Thyroid gland (tissue), 4 donors: ENCODE results near the gene ASCC2. TPM values are rescaled to one million over a fixed set of nuclear protein-coding genes. Genes with fewer than 3 reads are reported as not detected.

Experiments
- DNase-seq, 2 donors: peaks; one replicate each; pipeline ENCODE4 v3.0.0-alpha.2; 2019
- H3K27ac ChIP-seq, 3 donors: fragments of 200-600 bp; sonication (generic); 1 replicate in 2 of 3; 2 replicates in 1 of 3; pipeline ENCODE4 v1.5.1; 2016 to 2019; ENCODE audit warnings: mild to moderate bottlenecking in 1 of 3, moderate library complexity in 1 of 3
- H3K27me3 ChIP-seq: fragments of 200-600 bp; sonication (generic); one replicate; pipeline ENCODE4 v1.5.1; 2019
- H3K36me3 ChIP-seq, 2 donors: fragments of 200-600 bp; sonication (generic); one replicate each; pipeline ENCODE4 v1.5.1; 2016 to 2019
- H3K4me1 ChIP-seq, 2 donors: fragments of 200-600 bp; sonication (generic); one replicate each; pipeline ENCODE4 v1.5.1; 2017 to 2019
- H3K4me3 ChIP-seq, 3 donors: fragments of 200-600 bp; sonication (generic); replicated peaks in 1 of 3; 1 replicate in 2 of 3; 2 replicates in 1 of 3; pipeline ENCODE4 v1.5.1; 2016; ENCODE audit warnings: mild to moderate bottlenecking in 1 of 3
- H3K9me3 ChIP-seq: fragments of 200-600 bp; sonication (generic); one replicate; pipeline ENCODE4 v1.5.1; 2017
- CTCF ChIP-seq, 6 experiments: fragments of 200-600 bp in 3 of 6; fragments of 450-650 bp in 3 of 6; sonication (generic) in 3 of 6; IDR thresholded peaks; one replicate each; pipeline ENCODE4 v1.5.1; 2016 to 2019; ENCODE audit warnings: antibody characterized with exemption in 6 of 6, mild to moderate bottlenecking in 2 of 6, inconsistent platforms in 1 of 6, moderate library complexity in 1 of 6
- POLR2A ChIP-seq, 2 donors: fragments of 450-650 bp; IDR thresholded peaks; one replicate each; pipeline ENCODE4 v1.6.1; 2017; ENCODE audit warnings: antibody characterized with exemption in 2 of 2, mild to moderate bottlenecking in 2 of 2, moderate library complexity in 1 of 2
- WGBS, 2 donors: methylation state at CpG; one replicate each; pipeline ENCODE4 v1.1.5; 2017; 5-methylcytosine and 5-hydroxymethylcytosine counted together
- intact Hi-C: fragments of 100-400 bp; cut with DNase I; formaldehyde crosslinking; loops from one replicate; pipeline ENCODE4 v1.15.1; 2023
- total RNA-seq, 4 donors: library from RNA; depleted of rRNA; stranded (reverse); fragments of >200 nt; gene quantifications; one replicate each; pipeline ENCODE4 v1.2.3, GENCODE V29; 2016

ASCC2 gene
- total RNA-seq, 4 donors from 2014 or later: 47.6 to 66.8 (median 51.3) TPM

- no peak for DNase-seq
- H3K27me3 ChIP-seq: no peaks in the 10 kb centered on the region
- H3K9me3 ChIP-seq: no peaks in the 10 kb centered on the region
- intact Hi-C loops: no loop called here
- peaks cover 0 to 16% of the 10 kb centered on the region in 2 donors for H3K36me3 ChIP-seq
- H3K4me3 ChIP-seq: no peak overlapping the region
- WGBS, 2 donors: 83 to 96% methylated on average over 3 to 8 of the region's 9 CpGs
- TF ChIP-seq CTCF (IDR thresholded peaks at IDR 0.05) (no peak), POLR2A (IDR thresholded peaks at IDR 0.05) (no peak)
- no peak overlapping the region for H3K27ac ChIP-seq
- H3K4me1 ChIP-seq: peaks cover 0 to 8% of the 10 kb centered on the region in 2 donors
Observed at GRCh38 chr22:29748248-29748893, 89.7 kb downstream of the ASCC2 start.

GRCh38 chr22:29747832-29748231 is 90.2 kb downstream of the ASCC2 start:
- TF ChIP-seq CTCF (IDR thresholded peaks at IDR 0.05) (no peak), POLR2A (IDR thresholded peaks at IDR 0.05) (no peak)
- H3K36me3 ChIP-seq: peaks cover 0 to 16% of the 10 kb centered on the region in 2 donors
- no peak overlapping the region for H3K4me3 ChIP-seq
- intact Hi-C loops: no loop called here
- no peaks in the 10 kb centered on the region for H3K27me3 ChIP-seq
- peaks cover 0 to 8% of the 10 kb centered on the region in 2 donors for H3K4me1 ChIP-seq
- no peak overlapping the region for H3K27ac ChIP-seq
- WGBS, 2 donors: 93 to 94% methylated on average over 7 of the region's 7 CpGs
- no peak for DNase-seq
- no peaks in the 10 kb centered on the region for H3K9me3 ChIP-seq

GRCh38 chr22:29744902-29745301 is 93.2 kb downstream of the ASCC2 start:
- Histone ChIP-seq H3K4me1 (peaks cover 0 to 8% of the 10 kb centered on the region in 2 donors), H3K4me3 (no peak overlapping the region), H3K27me3 (no peaks in the 10 kb centered on the region), H3K27ac (peak overlapping the region in 1 of 3 donors; percentile 30), H3K36me3 (peaks cover 0 to 19% of the 10 kb centered on the region in 2 donors), H3K9me3 (no peaks in the 10 kb centered on the region)
- DNase-seq: peak; percentile 96 to 98
- TF ChIP-seq CTCF (IDR thresholded peaks at IDR 0.05): no peak
- no peak for TF ChIP-seq POLR2A (IDR thresholded peaks at IDR 0.05)
- intact Hi-C loops: no loop called here
- 15 to 22% methylated on average over 8 of the region's 8 CpGs for WGBS, 2 donors

- Histone ChIP-seq H3K36me3 (peaks cover 0 to 12% of the 10 kb centered on the region in 2 donors), H3K9me3 (no peaks in the 10 kb centered on the region), H3K4me1 (peaks cover 0 to 13% of the 10 kb centered on the region in 2 donors), H3K4me3 (no peak overlapping the region), H3K27me3 (no peaks in the 10 kb centered on the region), H3K27ac (no peak overlapping the region)
- 81 to 88% methylated on average over 13 of the region's 13 CpGs for WGBS, 2 donors
- TF ChIP-seq CTCF (IDR thresholded peaks at IDR 0.05): no peak
- TF ChIP-seq POLR2A (IDR thresholded peaks at IDR 0.05): no peak
- no peak for DNase-seq
- intact Hi-C loops: no loop called here
Observed at GRCh38 chr22:29742326-29742725, 95.7 kb downstream of the ASCC2 start.

- intact Hi-C loops: no loop called here
- Histone ChIP-seq H3K36me3 (peaks cover 0 to 8% of the 10 kb centered on the region in 2 donors), H3K9me3 (no peaks in the 10 kb centered on the region), H3K4me3 (no peak overlapping the region), H3K27ac (no peak overlapping the region), H3K4me1 (peaks cover 0 to 13% of the 10 kb centered on the region in 2 donors), H3K27me3 (no peaks in the 10 kb centered on the region)
- WGBS, 2 donors: 83 to 95% methylated on average over 2 of the region's 2 CpGs
- DNase-seq: no peak
- no peak for TF ChIP-seq POLR2A (IDR thresholded peaks at IDR 0.05)
- TF ChIP-seq CTCF (IDR thresholded peaks at IDR 0.05): no peak
Observed at GRCh38 chr22:29741926-29742325, 96.1 kb downstream of the ASCC2 start.
